BJ (cell line): Measurements from ENCODE around the gene TRIM25. TPM values are rescaled to one million over a fixed set of nuclear protein-coding genes. Genes with fewer than 3 reads are reported as not detected.

Experiments used
- CTCF ChIA-PET: fragments of 350-600 bp; formaldehyde crosslinking; extraction: SDS; loops from one replicate; lab custom pipeline; 2021; ENCODE audit warnings: antibody characterized with exemption, inconsistent platforms; lab: Yijun Ruan, JAX
- POLR2A ChIA-PET: fragments of 300-600 bp; sonication (Branson Sonifier 250); formaldehyde crosslinking; extraction: SDS; loops from one replicate; lab custom pipeline; 2021; ENCODE audit warnings: antibody characterized with exemption; lab: Charles Lee
- DNase-seq: peaks from one replicate; pipeline ENCODE4 v3.0.0-alpha.2; 2011; ENCODE audit warnings: low read depth
- H3K27me3 ChIP-seq: 2 replicates; pipeline ENCODE4 v1.6.0; 2011; ENCODE audit warnings: low read length; ENCODE audit not compliant: control insufficient read depth, insufficient read depth
- H3K36me3 ChIP-seq: 2 replicates; pipeline ENCODE4 v1.5.1; 2011; ENCODE audit warnings: low read length; ENCODE audit not compliant: control insufficient read depth, insufficient read depth
- H3K4me3 ChIP-seq: 2 replicates; pipeline ENCODE4 v1.5.1; 2011; ENCODE audit warnings: low read depth, mild to moderate bottlenecking, control low read depth, low read length
- polyA plus RNA-seq: library from polyadenylated mRNA; depleted of rRNA; stranded (reverse); fragments of >200 nt; gene quantifications from 2 replicates; pipeline ENCODE4 v1.2.3, GENCODE V29; 2011
- TF ChIP-seq, protein P1 (sequence below): IDR thresholded peaks from 2 replicates; pipeline ENCODE4 v1.5.1; 2011; ENCODE audit warnings: low read depth, mild to moderate bottlenecking, control low read depth, inconsistent platforms, low read length, moderate library complexity; ENCODE audit not compliant: insufficient read depth

TRIM25 gene
- polyA plus RNA-seq, 1 experiment: 25.6 TPM

DNA sequence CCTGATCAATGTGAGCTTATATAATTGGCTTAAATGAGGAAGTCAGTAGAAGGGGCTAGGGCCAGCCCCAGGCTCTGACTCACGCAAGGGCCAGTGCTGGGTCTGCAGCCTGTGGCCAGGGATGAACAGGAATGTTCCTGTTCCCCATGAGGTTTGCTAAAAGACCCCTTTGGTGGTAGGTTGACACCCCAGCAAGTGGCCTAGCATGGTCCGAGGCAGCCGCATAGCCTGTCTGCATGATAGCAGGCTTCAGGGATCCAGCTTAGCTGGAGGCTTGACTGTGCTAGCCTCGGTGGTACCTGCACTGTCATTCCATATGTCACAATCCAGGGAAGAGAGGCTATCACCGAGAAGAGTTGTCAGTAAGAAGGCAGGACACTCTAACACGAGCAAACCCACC, 23.5 kb downstream of the TRIM25 start:
- Histone ChIP-seq H3K4me3 (no peak overlapping the region), H3K27me3 (no peaks in the 10 kb centered on the region), H3K36me3 (peaks cover 29% of the 10 kb centered on the region)
- ChIA-PET CTCF (interaction anchor here (1.0 to 1.2 kb wide), 3 partner anchors 11 to 19 kb away, joined by 3 to 7 read pairs (median 3); no protein-coding TSS in a partner anchor), POLR2A (no interaction called here)
- TF ChIP-seq, protein P1, sequence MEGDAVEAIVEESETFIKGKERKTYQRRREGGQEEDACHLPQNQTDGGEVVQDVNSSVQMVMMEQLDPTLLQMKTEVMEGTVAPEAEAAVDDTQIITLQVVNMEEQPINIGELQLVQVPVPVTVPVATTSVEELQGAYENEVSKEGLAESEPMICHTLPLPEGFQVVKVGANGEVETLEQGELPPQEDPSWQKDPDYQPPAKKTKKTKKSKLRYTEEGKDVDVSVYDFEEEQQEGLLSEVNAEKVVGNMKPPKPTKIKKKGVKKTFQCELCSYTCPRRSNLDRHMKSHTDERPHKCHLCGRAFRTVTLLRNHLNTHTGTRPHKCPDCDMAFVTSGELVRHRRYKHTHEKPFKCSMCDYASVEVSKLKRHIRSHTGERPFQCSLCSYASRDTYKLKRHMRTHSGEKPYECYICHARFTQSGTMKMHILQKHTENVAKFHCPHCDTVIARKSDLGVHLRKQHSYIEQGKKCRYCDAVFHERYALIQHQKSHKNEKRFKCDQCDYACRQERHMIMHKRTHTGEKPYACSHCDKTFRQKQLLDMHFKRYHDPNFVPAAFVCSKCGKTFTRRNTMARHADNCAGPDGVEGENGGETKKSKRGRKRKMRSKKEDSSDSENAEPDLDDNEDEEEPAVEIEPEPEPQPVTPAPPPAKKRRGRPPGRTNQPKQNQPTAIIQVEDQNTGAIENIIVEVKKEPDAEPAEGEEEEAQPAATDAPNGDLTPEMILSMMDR: no peak
- DNase-seq: no peak

DNA sequence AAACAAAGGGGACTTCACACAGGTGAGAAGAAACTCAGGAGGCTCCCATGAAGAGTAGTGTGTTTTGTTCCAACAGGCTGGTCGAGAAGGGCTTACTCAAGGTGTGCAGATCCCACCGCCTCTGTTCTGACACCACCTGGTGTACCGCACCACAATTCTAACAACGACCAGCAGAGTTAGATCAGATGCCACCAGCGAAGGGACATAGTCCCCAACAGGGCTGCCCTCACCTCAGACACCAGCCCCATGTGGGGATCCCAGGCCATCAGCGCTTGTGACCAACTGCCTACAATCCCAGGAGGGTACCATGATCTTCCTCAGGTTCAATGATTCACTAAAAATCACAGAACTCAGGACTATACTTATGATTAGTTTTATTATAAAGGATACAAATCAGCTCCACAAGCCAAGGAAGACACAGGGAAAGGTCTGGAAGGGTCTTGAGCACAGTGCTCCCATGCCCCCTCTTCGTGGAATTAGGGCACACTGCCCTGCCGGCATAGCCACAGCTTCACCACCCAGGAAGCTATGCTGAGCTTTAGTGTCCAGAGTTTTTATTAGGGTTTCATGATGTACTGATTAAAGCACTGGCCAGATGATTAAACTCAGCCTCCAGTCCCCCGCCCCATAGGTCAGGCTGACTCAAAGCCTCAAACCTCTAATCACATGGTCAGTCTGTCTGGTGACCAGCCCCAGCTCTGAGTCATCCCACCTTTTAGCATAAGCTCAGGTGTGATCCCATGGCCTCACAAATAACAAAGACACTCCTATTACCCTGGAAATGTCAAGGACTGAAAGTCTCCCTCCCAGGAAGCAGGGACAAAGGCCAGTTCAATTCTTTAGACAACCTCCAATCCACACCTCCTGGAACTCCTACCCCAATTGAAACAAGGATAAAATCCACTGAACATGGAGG, 26.0 kb downstream of the TRIM25 start:
- no peak for DNase-seq
- TF ChIP-seq, protein P1: no peak
- no peak overlapping the region for H3K4me3 ChIP-seq
- no peaks in the 10 kb centered on the region for H3K27me3 ChIP-seq
- CTCF ChIA-PET: interaction anchor here (1.0 kb wide), 1 partner anchor 12 kb away, joined by 3 read pairs; no protein-coding TSS in a partner anchor
- POLR2A ChIA-PET: no interaction called here
- peaks cover 15% of the 10 kb centered on the region for H3K36me3 ChIP-seq

DNA sequence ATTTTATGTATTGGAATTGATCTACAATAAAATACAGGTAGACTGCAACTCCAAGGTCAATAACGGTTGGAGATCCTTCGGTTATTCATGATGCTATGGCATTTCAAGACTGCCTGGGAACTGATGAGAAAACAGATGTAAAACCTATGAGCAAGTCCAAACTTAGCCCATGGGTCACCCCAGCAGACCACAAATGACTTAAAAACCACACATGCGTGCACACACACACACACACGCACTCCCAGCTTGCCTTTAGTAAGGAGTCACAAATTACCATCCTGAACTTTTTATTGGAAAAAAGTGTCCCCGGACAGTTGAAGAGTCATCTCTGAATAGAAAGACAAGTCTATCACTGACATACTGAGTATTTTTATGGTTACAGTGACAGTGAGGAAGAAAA, 26.7 kb downstream of the TRIM25 start:
- no peak for DNase-seq
- Histone ChIP-seq H3K36me3 (peaks cover 13% of the 10 kb centered on the region), H3K4me3 (no peak overlapping the region), H3K27me3 (no peaks in the 10 kb centered on the region)
- ChIA-PET POLR2A (no interaction called here), CTCF (no interaction called here)
- TF ChIP-seq, protein P1: no peak

DNA sequence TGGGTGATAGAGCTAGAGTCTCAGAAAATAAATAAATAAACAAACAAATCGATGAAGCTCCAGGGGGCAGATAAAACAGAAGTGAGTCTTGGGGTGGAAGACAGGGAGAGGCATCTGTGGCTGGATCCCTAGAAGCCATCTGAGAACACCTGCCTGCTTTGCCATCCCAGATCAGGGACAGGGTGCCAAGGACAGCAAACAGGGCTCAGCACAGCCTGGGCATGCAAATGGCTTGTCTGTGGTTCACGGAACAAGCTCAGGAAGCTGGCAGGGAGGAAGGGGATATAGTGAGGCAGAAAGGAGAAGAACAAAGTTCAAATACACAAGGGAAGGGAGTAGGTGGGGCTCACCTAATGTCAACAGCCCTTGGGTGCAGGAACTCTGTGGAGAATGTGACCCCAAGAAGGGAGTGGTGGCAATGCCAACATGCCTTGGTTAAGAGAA, 27.5 kb downstream of the TRIM25 start:
- TF ChIP-seq, protein P1: no peak
- no peak overlapping the region for H3K4me3 ChIP-seq
- no peak for DNase-seq
- no peaks in the 10 kb centered on the region for H3K27me3 ChIP-seq
- CTCF ChIA-PET: no interaction called here
- peaks cover 8% of the 10 kb centered on the region for H3K36me3 ChIP-seq
- POLR2A ChIA-PET: no interaction called here

DNA sequence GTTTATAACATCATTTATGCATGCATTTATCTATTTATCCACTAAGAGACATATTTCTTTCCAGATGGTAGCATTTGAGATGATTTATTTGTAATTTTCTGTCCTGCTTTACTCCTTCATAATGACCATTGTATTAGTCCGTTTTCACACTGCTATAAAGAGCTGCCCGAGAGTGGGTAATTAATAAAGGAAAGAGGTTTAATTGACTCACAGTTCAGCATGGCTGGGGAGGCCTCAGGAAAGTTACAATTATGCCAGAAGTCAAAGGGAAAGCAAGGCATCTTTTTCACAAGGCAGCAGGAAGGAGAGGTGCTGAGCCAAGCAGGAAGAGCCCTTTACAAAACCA, 28.6 kb downstream of the TRIM25 start:
- Histone ChIP-seq H3K27me3 (no peaks in the 10 kb centered on the region), H3K4me3 (no peak overlapping the region), H3K36me3 (peaks cover 8% of the 10 kb centered on the region)
- no peak for DNase-seq
- TF ChIP-seq, protein P1: no peak
- ChIA-PET POLR2A (no interaction called here), CTCF (interaction anchor here (1.6 to 1.8 kb wide), 2 partner anchors 17 to 18 kb away, joined by 3 to 4 read pairs; no protein-coding TSS in a partner anchor)
